Activated naive CD8-positive, alpha-beta T cell (primary cell): ENCODE data around the gene ARHGAP4.

ENCODE experiments used
- H3K27ac Mint-ChIP-seq: one replicate; pipeline ENCODE4 v1.8.0; 2021; ENCODE audit warnings: mixed read lengths
- H3K27me3 Mint-ChIP-seq: one replicate; pipeline ENCODE4 v1.8.0; 2021; ENCODE audit warnings: mixed read lengths
- H3K36me3 Mint-ChIP-seq: one replicate; pipeline ENCODE4 v1.8.0; 2021; ENCODE audit warnings: mixed read lengths
- H3K4me1 Mint-ChIP-seq: one replicate; pipeline ENCODE4 v1.8.0; 2021; ENCODE audit warnings: low read depth, mixed read lengths
- H3K4me3 Mint-ChIP-seq: one replicate; pipeline ENCODE4 v1.8.0; 2021; ENCODE audit warnings: mild to moderate bottlenecking, mixed read lengths
- H3K9me3 Mint-ChIP-seq: one replicate; pipeline ENCODE4 v1.8.0; 2021; ENCODE audit warnings: low read depth, mixed read lengths

ARHGAP4 gene

DNA sequence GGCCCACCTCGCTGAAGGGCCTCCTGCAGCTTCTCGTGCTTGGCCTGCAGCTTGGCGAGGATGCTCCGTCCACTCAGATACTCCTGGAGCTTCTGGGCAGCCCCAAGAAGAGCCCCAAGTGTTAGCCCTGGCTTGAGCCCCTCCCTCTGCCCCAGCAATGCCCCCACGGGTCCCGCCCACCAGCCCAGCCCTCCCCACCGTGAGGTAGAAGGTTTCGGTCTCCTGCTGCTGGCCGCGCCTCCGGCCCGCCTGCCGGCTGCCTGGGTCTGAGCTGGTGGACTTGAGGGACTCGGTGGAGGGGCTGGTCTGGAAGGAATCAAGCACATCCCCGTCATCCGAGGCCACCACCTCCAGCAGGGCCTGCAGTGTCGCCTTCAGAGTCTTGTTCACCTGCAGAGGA, 12.9 kb downstream of the ARHGAP4 start:
- no peaks in the 10 kb centered on the region for H3K27me3 Mint-ChIP-seq
- no peak overlapping the region for H3K27ac Mint-ChIP-seq
- H3K4me1 Mint-ChIP-seq, result peaks cover 13% of the 10 kb centered on the region

DNA sequence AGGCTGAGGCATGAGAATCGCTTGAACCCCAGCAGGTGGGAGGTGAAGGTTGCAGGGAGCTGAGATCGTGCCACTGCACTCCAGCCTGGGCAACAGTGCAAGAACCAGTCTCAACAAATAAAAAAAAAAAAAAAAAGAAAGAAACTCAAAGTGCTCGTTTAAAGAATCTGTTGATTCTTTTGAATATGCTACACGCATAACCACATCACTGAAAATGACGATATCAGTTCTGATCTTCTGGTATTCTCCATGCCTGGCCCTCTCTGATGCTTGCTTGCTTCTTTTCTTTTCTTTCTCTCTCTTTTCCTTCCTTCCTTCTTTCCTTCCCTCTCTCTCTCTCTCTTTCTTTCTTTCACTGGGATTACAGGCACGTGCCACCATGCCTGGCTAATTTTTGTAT, 14.3 kb downstream of the ARHGAP4 start:
- H3K4me3 Mint-ChIP-seq, result no peak overlapping the region
- H3K36me3 Mint-ChIP-seq, result no peaks in the 10 kb centered on the region
- peak overlapping the region; percentile 68 for H3K27ac Mint-ChIP-seq
- no peaks in the 10 kb centered on the region for H3K9me3 Mint-ChIP-seq
- no peaks in the 10 kb centered on the region for H3K27me3 Mint-ChIP-seq
- peaks cover 13% of the 10 kb centered on the region for H3K4me1 Mint-ChIP-seq

More for the DNA sequence above, 12.9 kb downstream of the ARHGAP4 start:
- no peak overlapping the region for H3K4me3 Mint-ChIP-seq
- no peaks in the 10 kb centered on the region for H3K9me3 Mint-ChIP-seq
- no peaks in the 10 kb centered on the region for H3K36me3 Mint-ChIP-seq

DNA sequence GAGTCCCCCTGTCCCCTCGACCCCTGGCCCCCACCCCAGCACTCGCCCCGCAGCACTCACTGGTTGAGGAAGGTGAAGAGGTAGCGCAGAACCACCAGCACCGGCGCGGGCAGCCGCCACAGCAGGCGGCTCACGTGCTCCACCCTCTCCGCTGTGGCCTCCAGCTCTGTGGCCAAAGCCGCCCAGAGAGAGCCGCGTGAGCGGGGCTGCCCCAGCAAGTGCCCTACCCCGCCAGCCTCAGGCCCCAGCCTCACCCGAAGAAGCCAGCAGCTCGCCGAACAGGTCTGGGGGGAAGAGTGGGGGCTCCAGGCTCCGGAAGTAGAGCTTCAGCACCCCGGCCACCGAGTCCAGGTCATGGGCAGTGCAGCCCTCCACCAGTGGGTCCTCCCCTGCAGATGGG, 15.6 kb downstream of the ARHGAP4 start:
- Mint-ChIP-seq H3K27ac (no peak overlapping the region), H3K36me3 (no peaks in the 10 kb centered on the region), H3K4me1 (peaks cover 15% of the 10 kb centered on the region), H3K27me3 (no peaks in the 10 kb centered on the region), H3K4me3 (no peak overlapping the region), H3K9me3 (no peaks in the 10 kb centered on the region)

DNA sequence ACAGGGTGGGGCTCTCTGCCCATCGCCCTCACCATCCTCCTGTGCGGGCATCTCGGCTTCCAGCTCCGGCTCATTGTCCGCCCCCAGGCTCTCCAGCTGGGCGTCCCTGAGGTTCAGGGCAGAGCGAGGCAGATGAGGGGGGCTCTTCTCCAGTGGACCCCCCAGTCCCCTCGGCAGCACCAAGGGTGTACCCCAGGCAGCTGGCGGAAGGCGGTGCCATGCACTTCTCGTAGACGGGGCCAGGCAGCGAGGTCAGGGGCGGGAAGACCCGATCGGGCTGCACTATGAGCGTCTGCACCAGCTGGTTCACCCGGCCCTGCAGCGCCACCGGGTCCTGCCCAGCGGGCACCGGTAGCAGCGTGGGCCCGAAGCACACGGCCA, 16.1 kb downstream of the ARHGAP4 start:
- no peaks in the 10 kb centered on the region for H3K27me3 Mint-ChIP-seq
- H3K9me3 Mint-ChIP-seq, result no peaks in the 10 kb centered on the region
- H3K4me1 Mint-ChIP-seq, result peaks cover 15% of the 10 kb centered on the region
- H3K36me3 Mint-ChIP-seq, result no peaks in the 10 kb centered on the region
- no peak overlapping the region for H3K27ac Mint-ChIP-seq
- no peak overlapping the region for H3K4me3 Mint-ChIP-seq

DNA sequence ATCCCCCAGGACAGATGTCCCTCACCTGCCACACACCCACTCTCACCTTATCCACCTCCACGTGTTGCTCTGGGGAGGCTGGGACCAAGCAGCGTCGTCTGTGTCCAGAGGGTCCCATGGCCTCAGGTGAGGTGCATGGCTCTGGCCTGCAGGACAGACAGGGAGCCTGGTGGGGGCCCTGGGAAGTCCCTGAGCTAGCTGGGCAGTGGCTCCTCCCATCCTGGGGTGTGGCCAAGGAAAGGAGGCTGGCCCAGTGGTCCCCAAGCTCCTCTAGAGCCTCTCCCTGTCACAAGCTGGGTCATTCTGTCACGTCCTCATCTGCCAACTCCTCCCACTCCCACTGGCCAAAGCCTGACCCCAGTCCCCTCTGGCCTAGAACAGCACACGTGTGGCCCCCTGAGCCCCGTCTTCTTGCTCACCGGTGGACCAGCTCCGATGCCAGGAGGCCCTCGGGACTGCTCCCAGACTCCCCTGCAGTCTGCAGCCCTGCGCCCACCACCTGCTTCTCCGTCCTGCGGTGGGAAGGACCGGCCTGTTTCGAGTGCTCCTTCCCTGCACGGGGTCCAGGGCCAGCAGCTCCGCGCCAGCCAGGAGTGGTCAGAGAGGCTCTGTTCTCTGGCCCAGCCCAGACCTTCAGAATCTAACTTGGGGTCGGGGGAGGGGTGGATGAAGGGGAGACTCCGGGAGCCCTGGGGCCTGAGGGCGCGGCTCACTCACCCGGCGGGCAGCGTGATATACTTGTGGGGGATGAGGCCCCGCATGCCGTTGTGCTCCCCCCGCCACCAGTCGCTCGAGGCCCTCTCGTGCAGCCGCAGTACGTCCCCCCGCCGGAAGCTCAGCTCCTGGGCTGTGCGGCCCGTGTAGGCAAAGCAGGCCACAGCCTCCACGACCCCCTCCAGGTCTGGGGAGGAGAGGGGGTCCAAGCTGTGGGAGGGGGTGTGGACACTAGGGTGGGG, 16.8 kb downstream of the ARHGAP4 start:
- Mint-ChIP-seq H3K4me1 (peaks cover 18% of the 10 kb centered on the region), H3K36me3 (no peaks in the 10 kb centered on the region), H3K4me3 (no peak overlapping the region), H3K27me3 (no peaks in the 10 kb centered on the region), H3K27ac (no peak overlapping the region), H3K9me3 (no peaks in the 10 kb centered on the region)

DNA sequence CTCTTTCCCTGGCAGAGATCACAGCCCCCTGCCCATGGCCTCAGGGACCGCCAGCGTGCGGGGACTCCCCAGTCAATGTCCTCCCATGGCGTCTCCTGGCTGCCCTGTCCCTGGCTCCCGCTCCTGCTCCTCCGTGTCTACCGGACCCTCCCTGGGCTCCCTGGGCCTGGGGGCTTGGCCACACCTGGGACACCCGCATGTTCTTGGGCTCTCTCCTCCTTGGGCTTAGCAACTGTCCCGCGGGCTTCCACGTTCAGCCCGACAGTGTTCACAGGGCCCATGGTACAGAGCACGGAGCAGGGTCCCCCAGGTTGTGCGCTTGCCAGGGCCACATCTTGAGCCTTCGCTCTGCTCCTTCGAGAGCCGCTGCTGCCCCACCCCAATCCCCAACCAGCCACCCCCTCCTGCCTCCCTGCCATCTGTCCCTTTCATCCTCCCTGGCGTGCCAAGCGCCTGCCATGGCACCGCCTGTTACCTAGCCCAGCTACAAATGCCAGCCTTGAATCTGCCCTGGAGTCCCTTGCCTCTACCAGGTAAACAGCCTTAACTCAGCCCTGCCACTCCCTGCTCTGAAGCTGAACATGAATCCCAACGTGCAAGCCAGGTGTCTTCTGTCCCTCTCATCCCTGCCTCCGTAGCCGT, 17.7 kb downstream of the ARHGAP4 start:
- H3K4me1 Mint-ChIP-seq, result peaks cover 23% of the 10 kb centered on the region
- no peak overlapping the region for H3K4me3 Mint-ChIP-seq
- H3K27me3 Mint-ChIP-seq, result no peaks in the 10 kb centered on the region
- no peak overlapping the region for H3K27ac Mint-ChIP-seq
- H3K36me3 Mint-ChIP-seq, result no peaks in the 10 kb centered on the region
- H3K9me3 Mint-ChIP-seq, result no peaks in the 10 kb centered on the region

DNA sequence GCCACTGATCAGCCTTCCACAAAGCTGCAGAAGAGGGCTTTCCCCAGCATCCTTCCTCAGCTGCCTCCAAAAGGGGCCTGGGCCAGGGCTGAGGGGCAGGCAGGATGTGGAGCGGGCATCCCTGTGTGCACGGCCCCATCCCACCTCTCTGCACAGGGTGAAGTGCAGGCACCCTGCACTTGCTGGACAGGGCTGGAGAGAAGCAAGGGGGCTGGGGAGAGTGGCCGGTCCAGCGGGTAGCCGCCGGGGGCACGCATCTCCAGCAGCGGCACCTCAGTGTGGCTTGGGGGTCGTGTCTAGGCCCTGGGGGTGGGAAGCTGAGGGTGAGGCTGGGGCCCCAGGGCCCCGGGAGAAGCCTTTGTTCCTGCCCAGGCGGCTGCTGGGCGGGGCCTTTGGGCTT, 18.6 kb downstream of the ARHGAP4 start:
- Mint-ChIP-seq H3K27ac (no peak overlapping the region), H3K9me3 (no peaks in the 10 kb centered on the region), H3K4me3 (no peak overlapping the region), H3K4me1 (peaks cover 29% of the 10 kb centered on the region), H3K27me3 (no peaks in the 10 kb centered on the region), H3K36me3 (no peaks in the 10 kb centered on the region)

DNA sequence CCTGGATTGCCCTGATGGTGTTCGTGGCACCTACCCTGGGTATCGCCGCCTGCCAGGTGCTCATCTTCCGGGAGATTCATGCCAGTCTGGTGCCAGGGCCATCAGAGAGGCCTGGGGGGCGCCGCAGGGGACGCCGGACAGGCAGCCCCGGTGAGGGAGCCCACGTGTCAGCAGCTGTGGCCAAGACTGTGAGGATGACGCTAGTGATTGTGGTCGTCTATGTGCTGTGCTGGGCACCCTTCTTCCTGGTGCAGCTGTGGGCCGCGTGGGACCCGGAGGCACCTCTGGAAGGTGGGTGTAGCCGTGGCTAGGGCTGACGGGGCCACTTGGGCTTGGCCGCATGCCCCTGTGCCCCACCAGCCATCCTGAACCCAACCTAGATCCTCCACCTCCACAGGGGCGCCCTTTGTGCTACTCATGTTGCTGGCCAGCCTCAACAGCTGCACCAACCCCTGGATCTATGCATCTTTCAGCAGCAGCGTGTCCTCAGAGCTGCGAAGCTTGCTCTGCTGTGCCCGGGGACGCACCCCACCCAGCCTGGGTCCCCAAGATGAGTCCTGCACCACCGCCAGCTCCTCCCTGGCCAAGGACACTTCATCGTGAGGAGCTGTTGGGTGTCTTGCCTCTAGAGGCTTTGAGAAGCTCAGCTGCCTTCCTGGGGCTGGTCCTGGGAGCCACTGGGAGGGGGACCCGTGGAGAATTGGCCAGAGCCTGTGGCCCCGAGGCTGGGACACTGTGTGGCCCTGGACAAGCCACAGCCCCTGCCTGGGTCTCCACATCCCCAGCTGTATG, 19.7 kb downstream of the ARHGAP4 start:
- peaks cover 31% of the 10 kb centered on the region for H3K4me1 Mint-ChIP-seq
- H3K4me3 Mint-ChIP-seq, result no peak overlapping the region
- no peaks in the 10 kb centered on the region for H3K27me3 Mint-ChIP-seq
- H3K36me3 Mint-ChIP-seq, result no peaks in the 10 kb centered on the region
- H3K9me3 Mint-ChIP-seq, result no peaks in the 10 kb centered on the region
- no peak overlapping the region for H3K27ac Mint-ChIP-seq

DNA sequence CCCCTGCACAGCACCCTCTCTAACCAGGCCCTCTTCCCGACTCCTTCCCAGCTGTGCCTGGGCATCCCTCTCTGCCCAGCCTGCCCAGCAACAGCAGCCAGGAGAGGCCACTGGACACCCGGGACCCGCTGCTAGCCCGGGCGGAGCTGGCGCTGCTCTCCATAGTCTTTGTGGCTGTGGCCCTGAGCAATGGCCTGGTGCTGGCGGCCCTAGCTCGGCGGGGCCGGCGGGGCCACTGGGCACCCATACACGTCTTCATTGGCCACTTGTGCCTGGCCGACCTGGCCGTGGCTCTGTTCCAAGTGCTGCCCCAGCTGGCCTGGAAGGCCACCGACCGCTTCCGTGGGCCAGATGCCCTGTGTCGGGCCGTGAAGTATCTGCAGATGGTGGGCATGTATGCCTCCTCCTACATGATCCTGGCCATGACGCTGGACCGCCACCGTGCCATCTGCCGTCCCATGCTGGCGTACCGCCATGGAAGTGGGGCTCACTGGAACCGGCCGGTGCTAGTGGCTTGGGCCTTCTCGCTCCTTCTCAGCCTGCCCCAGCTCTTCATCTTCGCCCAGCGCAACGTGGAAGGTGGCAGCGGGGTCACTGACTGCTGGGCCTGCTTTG, 20.5 kb downstream of the ARHGAP4 start:
- Mint-ChIP-seq H3K36me3 (no peaks in the 10 kb centered on the region), H3K27ac (no peak overlapping the region), H3K9me3 (no peaks in the 10 kb centered on the region), H3K4me1 (peaks cover 35% of the 10 kb centered on the region), H3K4me3 (no peak overlapping the region), H3K27me3 (no peaks in the 10 kb centered on the region)

DNA sequence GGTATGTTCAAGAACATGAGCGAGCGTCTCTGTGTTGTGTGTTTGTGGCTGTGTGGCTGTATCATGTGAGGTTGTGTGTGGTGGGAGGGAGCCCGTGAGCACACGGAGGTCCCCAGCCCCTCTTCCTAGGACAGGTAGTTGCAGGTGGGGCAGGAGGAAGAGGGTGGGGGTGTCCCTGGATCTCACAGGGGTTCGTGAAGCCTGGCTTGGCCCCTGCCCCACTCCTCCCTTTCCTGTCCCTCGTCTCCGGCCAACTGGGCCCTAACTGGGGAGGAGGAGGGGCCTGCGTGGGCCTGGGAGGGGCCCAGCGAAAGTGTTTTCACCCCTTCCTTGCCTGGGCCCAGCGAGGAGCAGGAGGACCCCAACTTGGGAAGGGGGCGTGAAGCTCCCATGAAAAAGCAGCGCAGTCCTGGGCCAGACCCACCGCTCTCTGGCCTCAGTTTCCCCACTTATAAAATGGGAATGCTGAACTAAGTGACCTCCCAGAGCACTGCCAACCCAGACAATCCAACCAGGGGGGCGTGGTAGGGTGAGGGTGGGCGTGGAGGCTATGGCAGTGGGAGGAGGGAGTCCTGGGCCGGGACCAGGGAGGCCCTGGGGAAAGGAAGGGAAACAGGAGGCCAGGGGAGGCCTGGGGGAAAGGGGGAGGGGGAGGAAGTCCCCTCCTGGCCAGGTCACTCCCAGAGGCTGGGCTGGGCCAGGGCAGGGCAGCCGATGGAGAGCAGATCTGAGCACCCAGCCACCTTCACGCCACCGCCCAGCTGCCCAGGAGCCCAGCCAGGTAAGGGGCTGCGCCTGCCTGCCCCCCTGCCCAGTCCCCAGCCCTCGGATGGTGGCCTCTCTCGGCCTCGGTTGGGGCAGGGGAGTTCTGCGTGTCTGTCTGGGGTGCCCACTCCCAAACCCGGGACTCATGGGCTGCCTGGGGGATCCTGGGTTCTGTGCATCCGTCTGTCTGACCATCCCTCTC, 21.8 kb downstream of the ARHGAP4 start, which contains the start of gene AVPR2:
Gene AVPR2 (plus strand): TSS at position 683 of the 967 bp plus-strand sequence. CDS start 473 bp downstream, outside the sequence.
- Mint-ChIP-seq H3K4me3 (peak within 1 kb of the TSS; percentile 61), H3K27me3 (no peaks in the 10 kb centered on the region), H3K4me1 (peaks cover 35% of the 10 kb centered on the region), H3K9me3 (no peaks in the 10 kb centered on the region), H3K27ac (no peak within 1 kb of the TSS), H3K36me3 (no peaks in the 10 kb centered on the region)

DNA sequence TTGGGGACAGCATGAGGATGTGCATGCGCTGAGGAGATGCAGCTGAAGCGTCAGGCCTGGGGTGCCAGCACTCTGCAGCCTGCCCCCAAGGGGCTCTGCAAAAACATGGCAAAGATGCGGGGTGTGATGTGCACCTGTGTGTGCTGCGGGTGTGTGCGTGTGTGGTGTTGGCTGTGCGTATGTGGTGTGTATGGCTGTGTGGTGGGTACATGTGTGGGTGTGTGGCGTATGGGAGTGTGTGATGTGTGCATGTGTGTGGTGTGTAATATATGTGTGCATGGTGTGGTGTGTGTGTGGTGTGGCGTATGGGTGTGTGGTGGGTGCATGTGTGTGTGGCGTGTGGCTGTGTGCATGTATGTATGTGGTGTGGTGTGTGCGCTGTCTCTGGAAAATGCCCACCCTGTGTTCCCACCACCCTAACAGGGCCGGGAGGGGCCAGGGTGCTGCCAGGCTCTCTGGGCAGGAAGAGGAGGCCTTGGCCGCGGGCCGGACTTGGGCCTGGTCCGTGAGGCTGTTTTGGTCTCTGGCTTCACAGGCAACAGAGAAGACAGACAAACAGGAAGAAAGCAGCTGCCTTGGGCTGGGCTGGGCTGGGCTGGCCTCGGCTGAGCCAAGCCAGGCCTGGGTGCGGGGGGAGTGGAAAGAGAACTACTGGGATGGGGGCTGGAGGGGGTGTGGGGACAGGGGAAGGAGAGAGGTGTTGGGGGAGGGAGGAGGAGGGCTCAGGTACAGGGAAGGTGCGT, 22.7 kb downstream of the ARHGAP4 start:
- Mint-ChIP-seq H3K36me3 (no peaks in the 10 kb centered on the region), H3K27me3 (no peaks in the 10 kb centered on the region), H3K9me3 (no peaks in the 10 kb centered on the region), H3K4me3 (peak overlapping the region; percentile 61), H3K27ac (peak overlapping the region; percentile 17), H3K4me1 (peaks cover 35% of the 10 kb centered on the region)

DNA sequence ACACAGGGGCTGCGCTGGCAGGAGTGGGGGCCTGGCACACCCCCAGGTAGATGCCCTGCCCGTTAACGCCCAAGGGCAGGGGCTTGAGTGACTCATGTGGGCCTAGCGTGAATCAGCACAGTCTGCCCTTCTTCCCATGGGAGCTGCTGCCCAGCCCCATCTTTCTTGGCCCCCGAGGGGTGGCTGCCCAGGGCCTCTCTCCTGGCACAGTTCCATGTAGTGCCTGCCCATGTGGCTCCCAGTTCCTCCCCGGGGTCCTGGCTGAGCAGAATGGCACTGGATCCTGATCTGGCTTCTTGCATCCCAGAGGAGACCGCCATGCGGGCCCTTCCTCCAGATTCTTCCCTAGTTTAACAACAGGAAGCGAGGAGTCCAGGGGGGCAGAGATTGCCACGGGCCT, 23.7 kb downstream of the ARHGAP4 start:
- no peak overlapping the region for H3K4me3 Mint-ChIP-seq
- no peaks in the 10 kb centered on the region for H3K27me3 Mint-ChIP-seq
- H3K36me3 Mint-ChIP-seq, result no peaks in the 10 kb centered on the region
- peak overlapping the region; percentile 16 for H3K27ac Mint-ChIP-seq
- no peaks in the 10 kb centered on the region for H3K9me3 Mint-ChIP-seq
- H3K4me1 Mint-ChIP-seq, result peaks cover 35% of the 10 kb centered on the region

DNA sequence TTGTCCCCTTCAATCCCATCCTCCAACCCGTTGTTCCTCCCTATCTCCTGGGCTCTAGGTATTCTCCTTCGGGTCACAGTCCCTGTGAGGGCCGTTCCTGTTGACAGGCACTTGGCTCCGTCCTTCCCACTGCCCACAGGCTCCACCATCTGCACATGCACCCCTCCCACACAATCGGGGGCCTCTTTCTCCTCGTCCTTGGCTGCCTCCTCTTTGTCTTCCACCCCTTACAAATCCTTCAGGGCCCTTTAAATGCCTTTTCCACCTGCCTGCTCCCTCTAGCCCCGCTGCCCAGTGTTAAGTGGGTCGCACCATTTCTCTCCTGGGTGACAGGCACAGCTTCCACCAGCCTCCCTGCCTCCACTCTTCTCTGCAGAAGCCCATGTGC, 24.3 kb downstream of the ARHGAP4 start:
- Mint-ChIP-seq H3K4me3 (no peak overlapping the region), H3K36me3 (no peaks in the 10 kb centered on the region), H3K9me3 (no peaks in the 10 kb centered on the region), H3K27ac (peak overlapping the region; percentile 28), H3K4me1 (peaks cover 36% of the 10 kb centered on the region), H3K27me3 (no peaks in the 10 kb centered on the region)
